Forelimb muscle (tissue), 1 donor: ENCODE data around the gene CABS1. TPM values are rescaled to one million over a fixed set of nuclear protein-coding genes. Genes with fewer than 3 reads are reported as not detected.

Experiments used
- DNase-seq: peaks from one replicate; pipeline ENCODE4 v3.0.0-alpha.2; 2013; ENCODE audit warnings: low read depth
- polyA plus RNA-seq: library from polyadenylated mRNA; unstranded; fragments of 120-200 nt; gene quantifications from one replicate; pipeline ENCODE4 v1.2.1, GENCODE V29; 2013; ENCODE audit not compliant: insufficient read length

The CABS1 gene
- not detected for polyA plus RNA-seq

DNA sequence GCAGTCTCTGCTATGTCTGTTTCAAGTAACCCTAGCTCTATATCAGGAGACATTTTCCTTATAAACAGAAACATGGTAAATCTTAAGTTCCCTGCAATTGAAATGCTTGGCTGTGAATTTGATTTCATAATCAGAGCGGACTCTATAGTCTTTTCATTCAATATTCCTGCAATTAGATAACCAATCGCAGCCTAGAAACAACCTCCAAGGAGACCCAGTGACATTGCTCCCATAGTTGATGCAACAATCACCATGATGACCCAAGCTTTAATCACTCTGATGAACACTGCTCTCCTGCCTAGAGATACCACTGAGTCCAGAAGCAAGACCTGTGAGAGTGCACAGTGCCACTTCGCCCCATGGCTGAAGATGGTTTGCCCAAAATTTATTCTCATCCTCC is at the start of gene CABS1:
TSS of gene CABS1 (plus strand) at position 301 of the 400 bp plus-strand sequence. CDS start at position 360, 59 bp downstream.
- no peak for DNase-seq

GRCh38 chr4:70288651-70289050 is 46.1 kb upstream of the CABS1 start:
- DNase-seq: no peak

GRCh38 chr4:70291341-70291740 is 43.4 kb upstream of the CABS1 start:
- DNase-seq: no peak

DNA sequence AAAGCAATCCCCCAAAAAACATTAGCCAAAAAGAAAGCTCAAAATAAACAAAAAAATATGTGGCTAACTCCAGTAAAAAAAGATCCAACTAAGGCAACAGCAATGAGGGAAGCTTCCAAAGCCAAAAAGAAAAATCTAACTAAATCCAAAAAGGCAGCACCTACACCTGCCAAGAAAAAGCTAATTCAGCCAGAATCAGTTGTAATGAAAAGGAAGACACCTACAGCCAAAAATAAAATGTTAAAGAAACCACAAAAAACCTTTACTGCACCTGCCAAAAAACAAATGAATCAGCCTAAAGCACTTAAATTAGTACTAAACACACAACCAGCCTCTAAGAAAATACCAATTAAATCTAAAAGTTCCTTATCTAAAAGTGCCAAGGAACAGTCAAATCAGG is 37.2 kb upstream of the CABS1 start:
- DNase-seq: no peak

- peak; percentile 48 for DNase-seq
Observed at GRCh38 chr4:70298051-70298450, 36.7 kb upstream of the CABS1 start.

DNA sequence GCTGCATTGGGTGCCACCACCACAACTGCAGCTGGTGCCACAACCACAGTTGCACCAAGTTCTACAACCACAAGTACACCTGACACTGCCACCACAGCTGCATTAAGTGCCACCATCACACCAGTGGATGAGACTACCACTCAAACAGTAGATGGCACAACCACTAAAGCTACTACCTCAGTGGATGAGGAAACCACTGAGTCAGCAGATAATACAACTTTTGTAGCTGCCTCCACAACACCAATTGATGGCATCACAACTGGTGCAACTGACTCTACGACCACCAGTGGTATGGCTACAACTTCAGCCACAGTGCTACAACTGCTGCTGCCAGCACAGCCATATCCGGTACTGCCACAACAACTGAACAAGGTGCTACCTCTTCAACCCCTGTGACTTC is 35.1 kb upstream of the CABS1 start:
- no peak for DNase-seq

- DNase-seq: no peak
Observed at GRCh38 chr4:70300215-70300614, 34.6 kb upstream of the CABS1 start.

DNA sequence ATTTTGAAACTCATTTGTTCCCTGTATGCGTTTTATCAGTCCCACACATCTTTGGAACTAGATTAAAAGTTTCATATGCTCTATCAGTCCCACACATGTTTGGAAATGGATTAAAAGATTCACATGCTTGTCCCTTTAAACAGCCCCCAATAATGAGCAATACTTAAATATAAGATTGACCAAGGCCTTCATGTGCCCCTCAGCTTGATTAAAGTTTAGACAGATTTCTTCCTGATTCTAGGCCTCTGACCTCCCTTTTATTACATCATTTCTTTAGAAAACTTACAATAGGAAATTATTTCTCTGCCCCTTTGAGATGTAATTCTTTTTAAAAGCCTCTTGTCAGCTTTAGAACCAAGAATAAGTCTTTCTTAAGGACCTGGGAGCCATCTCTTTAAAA is 31.7 kb upstream of the CABS1 start:
- no peak for DNase-seq

DNA sequence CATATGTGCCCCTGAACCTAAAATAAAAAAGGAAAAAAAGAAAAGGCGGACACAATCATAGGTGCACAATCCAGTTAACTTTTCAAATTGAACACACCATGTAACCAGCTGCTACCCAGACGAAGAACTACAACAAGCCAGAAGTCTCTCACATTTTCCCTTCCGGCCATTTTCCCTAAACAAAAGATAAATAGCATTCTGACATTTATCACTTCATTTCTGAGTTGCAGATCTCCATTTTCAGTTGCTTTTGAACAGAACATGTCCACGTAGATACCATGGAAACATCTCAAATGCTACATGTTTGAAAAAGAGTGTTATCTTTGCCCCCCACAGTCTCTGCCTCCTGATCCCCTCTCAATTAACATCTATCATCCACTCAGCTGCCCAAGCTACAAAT is 29.2 kb upstream of the CABS1 start:
- DNase-seq: no peak

DNA sequence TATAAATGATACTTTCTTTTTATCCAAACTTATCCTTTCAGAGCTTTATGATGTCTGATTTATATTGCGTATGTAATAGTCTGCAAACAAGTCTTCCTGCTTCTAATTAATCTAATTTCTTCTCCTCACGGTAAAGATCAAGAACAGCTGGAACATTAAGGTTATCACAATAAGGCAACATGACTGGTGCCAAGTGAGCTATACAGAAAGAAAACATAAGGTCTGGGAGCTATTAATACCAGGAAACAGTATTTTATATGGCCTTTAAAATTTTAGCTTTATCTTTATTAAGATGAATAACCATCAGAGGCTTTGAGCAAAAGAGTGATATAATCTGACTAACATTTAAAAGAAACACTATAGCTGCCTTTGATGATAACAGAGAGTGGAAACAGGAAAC is 28.7 kb upstream of the CABS1 start:
- DNase-seq: no peak

DNA sequence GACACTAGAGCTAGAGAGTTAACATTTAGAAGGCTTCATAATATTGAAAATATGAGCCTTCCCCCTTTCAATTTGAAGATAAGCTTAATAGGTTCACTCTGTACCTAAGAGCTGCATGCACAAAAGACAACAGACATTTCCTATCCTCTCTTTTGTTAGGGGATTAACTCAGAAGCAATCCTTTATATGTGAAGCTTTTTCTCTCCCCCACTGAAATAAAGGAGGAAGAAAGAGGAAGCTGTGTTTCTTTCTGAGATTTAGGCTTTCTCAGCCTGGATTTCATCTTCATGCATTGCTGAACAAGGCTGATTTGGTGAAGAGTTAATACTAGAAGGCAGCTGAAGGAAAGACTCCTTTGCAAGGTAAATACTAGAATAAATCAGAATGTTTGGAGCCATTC is 21.0 kb upstream of the CABS1 start:
- no peak for DNase-seq

DNA sequence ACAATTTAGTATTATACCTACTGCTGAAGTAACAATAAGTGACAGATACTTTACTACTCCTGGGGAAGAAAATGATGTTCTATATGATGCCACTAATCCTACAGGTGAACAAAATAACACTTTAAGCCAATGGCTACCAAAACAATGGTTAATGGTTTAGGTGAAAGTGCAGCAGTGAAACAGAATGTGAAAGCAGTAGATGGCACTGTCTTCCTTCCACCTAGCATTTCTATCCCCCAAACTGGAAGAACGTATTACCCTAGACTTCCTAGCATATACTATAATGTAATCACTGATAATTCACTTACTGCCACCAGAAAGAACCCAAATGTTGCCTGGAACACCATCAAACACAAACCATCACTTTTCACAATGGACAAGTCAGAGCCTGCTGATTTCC is 18.9 kb upstream of the CABS1 start:
- DNase-seq: no peak

- no peak for DNase-seq
Observed at GRCh38 chr4:70326052-70326451, 8.7 kb upstream of the CABS1 start.

DNA sequence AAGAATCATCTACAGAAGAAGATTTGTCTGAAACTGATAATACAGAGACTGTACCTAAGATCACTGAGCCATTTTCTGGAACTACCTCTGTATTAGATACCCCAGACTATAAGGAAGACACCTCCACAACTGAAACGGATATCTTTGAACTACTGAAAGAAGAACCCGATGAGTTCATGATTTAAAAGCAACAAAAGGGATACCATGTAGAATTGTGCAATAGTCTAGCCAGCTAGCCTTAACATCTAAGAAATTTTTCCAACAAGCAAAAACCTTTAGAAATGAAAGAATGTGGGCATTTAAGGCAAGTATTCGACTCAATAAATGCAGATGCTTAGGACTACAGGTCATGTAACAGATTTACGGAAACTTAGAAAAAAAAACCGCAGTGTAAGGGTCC is 1.3 kb downstream of the CABS1 start:
- DNase-seq: no peak

GRCh38 chr4:70337886-70338420 is 3.2 kb downstream of the CABS1 start:
- no peak for DNase-seq

- DNase-seq: no peak
Observed at GRCh38 chr4:70356185-70356584, 21.4 kb downstream of the CABS1 start.

GRCh38 chr4:70359115-70359661 is 24.4 kb downstream of the CABS1 start:
- no peak for DNase-seq

DNA sequence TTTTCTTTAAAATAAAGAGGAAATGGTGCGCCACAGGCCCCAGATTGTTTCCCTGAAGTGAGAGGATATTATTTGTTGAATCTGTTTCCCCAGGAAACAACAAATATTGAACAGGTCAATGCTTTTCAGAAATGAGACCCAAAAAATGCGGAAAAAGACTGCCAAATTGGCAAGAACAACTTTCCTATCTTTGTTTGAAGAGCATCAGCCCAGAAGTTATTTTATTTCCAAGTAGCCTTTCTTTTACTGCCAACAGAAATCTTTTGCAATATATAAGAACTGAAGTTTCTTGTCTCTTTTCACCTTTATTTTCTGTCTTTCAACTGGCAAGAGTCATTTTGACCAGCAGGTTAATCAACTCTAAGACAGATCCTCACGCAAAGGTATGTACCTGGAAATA is 25.7 kb downstream of the CABS1 start, which contains the start of gene SMR3A:
TSS of gene SMR3A (plus strand) at position 301 of the 400 bp plus-strand sequence. CDS start 1,356 bp downstream, outside the sequence.
- DNase-seq: no peak

DNA sequence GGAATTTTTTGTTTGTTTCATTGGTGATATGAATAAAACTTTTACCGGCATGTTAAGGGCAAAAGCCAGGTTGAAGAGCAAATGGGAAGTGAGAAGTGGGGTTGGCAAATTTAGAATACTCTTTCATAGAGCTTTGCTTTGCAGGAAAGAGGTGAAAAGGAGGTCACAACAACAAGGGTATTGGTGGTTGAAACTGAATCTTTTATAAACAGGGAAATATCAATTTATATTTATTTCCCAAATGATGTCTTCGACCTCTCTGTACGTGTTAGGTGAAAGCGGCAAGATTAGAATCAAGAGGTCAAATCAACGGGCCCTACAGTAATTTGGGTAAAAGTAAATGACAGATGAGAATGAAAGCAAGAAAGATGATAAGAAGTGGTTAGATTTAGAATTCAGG is 29.2 kb downstream of the CABS1 start:
- no peak for DNase-seq

DNA sequence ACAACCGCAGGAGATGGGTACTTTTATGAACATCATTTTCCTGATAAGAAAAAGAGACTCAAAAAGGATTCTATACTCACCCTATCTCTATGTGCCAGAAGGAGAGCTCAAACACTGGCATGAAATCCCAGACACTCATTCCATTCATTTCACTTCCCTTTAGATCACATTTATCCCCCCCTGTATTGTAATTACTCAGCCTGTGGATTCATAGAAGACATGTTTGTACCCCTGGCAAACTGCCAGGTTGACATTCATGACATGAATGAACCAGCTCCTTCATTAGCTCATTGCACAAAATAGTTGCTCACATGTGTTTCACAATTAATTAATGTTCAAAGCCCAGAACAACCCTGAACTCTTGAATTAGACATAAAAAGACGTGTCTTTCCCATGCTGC is 30.7 kb downstream of the CABS1 start:
- DNase-seq: no peak

GRCh38 chr4:70367813-70368212 is 33.0 kb downstream of the CABS1 start:
- no peak for DNase-seq

DNA sequence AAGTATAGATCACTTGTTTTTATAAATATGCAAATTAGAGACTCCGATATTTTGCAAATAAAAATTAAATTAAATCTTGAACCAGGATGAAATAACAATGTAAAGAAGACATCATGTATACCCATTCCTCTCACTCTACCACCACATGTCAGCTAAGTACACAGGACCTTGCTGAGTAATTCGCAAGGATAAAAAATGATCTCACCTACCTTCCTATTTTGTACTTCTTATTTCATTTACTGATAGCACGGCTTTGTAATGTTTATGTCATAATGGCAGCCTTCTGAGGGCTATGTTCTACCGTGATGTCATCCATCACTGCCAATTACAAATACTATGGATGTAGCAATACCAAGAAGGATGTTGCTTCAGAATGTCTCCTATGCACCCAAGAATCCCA is 37.2 kb downstream of the CABS1 start:
- DNase-seq: no peak

DNA sequence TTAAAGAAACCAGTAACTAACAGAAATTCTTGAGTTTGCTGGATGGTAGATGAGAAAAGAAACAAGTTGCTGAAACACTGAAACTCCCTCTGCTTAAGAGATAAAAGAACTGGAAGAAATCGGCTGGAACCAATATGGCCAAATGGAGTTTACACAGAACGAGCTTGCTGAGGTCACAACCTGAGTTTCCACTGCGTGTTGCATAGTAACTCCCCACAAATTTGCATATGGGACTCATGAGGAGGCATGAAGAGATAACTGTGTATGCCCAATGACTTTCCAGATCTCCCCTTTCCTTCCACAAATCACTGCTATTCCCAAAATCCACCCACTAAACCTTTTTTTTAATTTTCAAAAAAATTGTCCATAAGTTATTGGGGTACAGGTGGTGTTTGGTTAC is 38.0 kb downstream of the CABS1 start:
- DNase-seq: no peak

GRCh38 chr4:70380578-70380977 is 45.8 kb downstream of the CABS1 start:
- DNase-seq: no peak
